HG02623 (cell line): ENCODE data around the gene ZFAND6.
A peak's percentile ranks its signal among the peaks of the same experiment; 100 is the strongest.
"Not testable (repeated sequence)": the region's sequence is repeated elsewhere in the genome, so short reads cannot be mapped to it uniquely, and the experiment has no call there.

Experiments
- ATAC-seq: cut with Tn5 transposase; IDR thresholded peaks from one replicate; pipeline ENCODE4 v1.9.1; 2021; ENCODE audit warnings: moderate library complexity; ENCODE audit not compliant: unreplicated experiment

Gene ZFAND6

DNA sequence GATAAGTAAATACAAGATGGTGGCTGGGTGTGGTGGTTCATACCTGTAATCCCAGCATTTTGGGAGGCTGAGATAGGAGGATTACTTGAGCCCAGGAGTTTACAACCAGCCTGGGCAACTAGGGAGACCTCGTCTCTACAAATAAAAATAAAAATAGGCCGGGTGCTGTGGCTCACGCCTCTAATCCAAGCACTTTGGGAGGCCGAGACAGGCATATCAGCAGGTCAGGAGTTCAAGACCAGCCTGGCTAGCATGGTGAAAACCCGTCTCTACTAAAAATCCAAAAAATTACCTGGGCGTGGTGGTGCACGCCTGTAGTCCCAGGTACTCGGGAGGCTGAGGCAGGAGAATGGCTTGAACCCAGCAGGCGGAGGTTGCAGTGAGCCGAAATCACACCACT is 14.3 kb upstream of the ZFAND6 start:
- ATAC-seq: not testable (repeated sequence)

DNA sequence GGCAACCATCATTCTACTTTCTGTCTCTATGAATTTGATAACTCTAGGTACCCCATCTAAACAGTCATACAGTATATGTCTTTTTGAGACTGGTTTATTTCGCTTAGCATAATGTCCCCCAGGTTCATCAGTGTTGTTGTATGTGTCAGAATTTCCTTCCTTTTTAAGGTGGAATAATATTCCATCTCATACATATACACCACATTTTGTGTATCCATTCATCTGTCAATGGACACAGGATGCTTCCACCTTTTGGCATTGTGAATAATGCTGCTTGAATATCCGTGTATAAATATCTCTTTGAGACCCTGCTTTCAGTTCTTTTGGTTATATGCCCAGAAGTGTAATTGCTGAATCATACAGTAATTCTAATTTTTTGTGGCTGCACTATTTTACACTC is 10.4 kb upstream of the ZFAND6 start:
- no peak for ATAC-seq

- ATAC-seq: no peak
Observed at GRCh38 chr15:80052597-80053304, 6.7 kb upstream of the ZFAND6 start.

GRCh38 chr15:80055933-80056332 is 3.5 kb upstream of the ZFAND6 start:
- no peak for ATAC-seq

- ATAC-seq: no peak
Observed at GRCh38 chr15:80058044-80058443, 1.4 kb upstream of the ZFAND6 start.

DNA sequence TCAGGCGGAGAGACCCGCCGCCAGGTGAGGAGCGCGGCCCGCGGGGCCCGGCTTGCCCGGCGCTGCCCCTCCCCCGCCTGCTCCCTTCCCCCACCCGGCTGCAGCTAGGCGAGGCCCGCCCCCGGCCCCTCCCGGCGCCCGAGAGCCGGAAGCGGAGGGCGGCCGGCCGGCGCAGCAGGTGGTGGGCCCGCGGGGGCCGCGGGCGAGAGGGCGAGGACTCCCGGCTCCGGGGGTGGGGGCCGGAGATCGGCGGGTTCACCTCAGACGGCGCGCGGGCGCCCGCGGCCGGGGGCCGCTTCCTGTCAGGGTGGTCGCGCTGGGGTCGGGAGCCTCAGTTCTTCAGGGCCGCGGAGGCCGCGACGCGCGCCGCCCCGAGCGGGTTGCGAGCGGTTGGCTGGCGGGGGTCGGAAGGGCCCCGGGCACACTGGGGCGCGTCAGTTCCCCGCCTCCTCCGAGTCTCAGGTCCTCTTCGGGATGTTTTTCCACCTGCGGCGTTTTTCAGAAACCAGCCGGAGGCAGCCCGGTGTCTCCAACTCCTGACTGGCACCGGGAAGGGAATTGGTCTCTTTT is 395 bp downstream of the ZFAND6 start:
- ATAC-seq: peak; percentile 41

DNA sequence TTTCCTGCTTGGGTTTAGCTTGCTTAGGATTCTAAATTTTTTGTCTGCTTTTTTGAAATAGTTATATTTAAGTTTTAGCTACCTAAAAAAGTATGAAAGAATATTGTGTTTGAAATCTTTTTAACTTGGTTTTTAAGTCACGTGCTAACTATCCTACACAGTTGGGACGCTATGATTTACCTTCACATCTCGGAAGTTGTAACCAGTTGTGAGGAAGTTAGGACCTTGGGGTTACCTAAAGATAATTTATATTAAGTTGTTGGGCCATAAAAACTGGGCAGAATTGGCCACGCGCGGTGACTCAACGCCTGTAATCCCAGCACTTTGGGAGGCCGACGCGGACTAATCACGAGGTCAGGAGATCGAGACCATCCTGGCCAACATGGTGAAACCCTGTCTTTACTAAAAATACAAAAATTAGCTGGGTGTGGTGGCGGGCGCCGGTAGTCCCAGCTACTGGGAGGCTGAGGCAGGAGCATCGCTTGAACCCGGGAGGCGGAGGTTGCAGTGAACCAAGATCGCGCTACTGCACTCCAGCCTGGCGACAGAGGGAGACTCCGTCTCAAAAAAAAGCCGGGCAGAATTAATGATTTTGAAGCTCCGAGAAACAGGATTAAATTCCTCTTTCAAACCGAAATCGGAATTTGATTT is 1.0 kb downstream of the ZFAND6 start:
- ATAC-seq: no peak

- ATAC-seq: no peak
Observed at GRCh38 chr15:80061582-80061981, 2.1 kb downstream of the ZFAND6 start.

GRCh38 chr15:80066912-80067311 is 7.4 kb downstream of the ZFAND6 start:
- no peak for ATAC-seq

DNA sequence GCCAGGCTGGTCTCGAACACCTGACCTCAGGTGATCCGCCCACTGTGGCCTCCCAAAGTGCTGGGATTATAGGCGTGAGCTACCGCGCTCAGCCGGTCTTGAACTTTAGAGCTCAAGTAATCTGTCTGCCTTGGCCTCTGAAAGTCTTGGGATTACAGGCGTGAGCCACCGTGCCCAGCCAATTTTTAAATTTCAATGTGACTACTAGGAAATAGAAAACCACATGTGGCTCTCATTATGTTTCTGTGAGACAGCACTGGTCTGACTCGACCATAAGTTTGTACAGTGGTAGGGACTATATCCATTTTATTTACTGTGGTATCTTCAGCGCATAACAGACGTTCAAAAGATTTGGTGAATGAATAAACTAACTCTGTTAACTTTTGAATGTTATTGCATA is 9.1 kb downstream of the ZFAND6 start:
- no peak for ATAC-seq

GRCh38 chr15:80070840-80071239 is 11.4 kb downstream of the ZFAND6 start:
- ATAC-seq: no peak

DNA sequence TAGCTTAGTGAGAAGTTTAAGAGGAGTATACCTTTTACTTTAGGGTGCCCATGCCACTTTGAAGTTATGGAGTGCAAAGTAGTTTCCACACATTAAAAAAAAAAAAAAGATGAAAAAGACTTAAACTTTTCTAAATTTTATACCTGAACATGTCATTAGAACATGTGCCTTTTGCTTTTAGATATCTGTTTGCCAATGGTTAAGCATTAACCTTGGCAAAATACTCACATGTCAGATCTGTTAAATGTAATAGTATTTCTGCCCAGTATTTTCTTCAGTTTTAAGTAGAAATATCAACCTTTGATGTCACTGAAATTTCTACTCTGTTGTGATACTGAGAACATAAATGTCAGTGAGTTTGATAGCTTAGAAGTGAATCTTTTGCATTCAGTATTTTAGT is 12.2 kb downstream of the ZFAND6 start:
- no peak for ATAC-seq

DNA sequence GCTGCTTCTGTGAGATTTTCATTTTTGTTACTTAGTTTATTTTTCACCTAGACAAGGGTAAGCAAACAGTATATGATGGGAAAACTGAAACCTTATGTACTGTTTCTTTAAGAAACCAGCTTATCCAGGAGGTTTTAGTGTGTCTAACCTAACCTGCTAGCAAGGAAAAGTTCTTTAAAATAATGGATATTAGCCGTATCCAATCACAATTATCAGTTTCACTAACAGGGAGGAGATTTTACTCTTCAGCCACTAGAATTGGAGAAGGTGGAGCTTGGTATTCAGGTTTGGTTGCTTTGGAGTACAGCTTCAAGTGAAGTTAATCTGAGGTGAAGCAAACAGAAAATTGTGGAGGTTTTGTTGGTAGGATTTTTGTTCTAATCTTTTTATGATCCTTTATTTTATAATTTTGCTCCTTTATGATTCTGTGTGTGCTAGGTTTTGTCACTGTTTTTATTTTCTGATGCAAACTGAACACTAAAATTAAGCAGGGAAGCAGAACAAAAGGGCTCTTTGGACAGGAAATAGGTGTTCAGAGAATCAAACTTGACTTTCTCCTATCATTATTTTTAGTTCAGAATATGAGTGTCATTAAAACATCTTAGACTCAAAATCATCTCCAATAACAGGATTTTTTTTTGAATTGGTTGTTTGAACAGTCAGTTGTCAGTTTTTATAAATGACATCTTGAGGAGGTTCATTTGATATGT is 13.0 kb downstream of the ZFAND6 start:
- peak; percentile 77 for ATAC-seq

GRCh38 chr15:80073197-80073596 is 13.7 kb downstream of the ZFAND6 start:
- ATAC-seq: no peak

- no peak for ATAC-seq
Observed at GRCh38 chr15:80076321-80077318, 17.1 kb downstream of the ZFAND6 start.

GRCh38 chr15:80081390-80081789 is 21.9 kb downstream of the ZFAND6 start:
- ATAC-seq: no peak

DNA sequence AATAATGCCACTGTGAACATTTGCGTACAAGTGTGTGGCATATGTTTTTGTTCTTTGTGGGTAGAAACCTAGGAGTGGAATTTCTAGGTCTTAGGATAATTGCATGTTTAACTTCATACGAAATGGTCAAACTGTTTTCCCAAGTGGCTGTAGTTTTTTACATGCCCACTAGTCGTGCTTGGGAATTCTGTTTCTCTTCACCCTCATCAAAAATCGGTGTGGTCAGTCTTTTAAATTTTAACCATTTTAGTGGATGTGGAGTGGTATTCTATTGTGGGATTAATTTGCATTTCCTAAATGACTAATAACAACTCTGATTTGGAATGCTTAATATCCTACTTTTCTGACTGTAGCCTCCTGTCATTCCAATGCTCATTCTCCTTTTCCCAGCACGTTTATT is 27.6 kb downstream of the ZFAND6 start:
- no peak for ATAC-seq

DNA sequence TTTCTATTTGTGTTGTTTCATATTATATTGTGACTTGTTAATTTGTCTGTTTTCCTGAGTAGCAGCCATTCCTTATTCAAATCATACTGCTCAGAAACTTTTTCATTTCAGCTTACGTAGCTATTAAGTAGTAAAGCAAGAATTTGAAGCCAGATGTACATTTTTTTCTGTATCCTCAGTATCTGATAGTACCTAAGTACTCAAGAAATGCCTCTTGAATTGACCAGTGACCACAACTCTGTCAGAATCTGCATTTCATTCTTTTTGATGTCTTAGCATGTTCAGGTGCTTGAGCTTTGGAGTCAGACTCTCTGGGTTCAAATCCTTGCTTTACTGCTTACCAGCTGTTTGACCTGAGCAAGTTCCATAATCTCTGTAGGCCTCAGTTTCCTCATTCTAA is 30.6 kb downstream of the ZFAND6 start:
- ATAC-seq: no peak

GRCh38 chr15:80090879-80091503 is 31.5 kb downstream of the ZFAND6 start:
- ATAC-seq: no peak

GRCh38 chr15:80093854-80094418 is 34.5 kb downstream of the ZFAND6 start:
- ATAC-seq: no peak
